DMS53 treated with DMSO at 0.1 percent for 48 hours (cell line): ENCODE measurements around the gene CALR3.
"Not testable (repeated sequence)": the region's sequence is repeated elsewhere in the genome, so short reads cannot be mapped to it uniquely, and the experiment has no call there.

Source experiments
- DNase-seq: peaks from one replicate; lab custom pipeline; 2025; ENCODE audit not compliant: unreplicated experiment; lab: John Stamatoyannopoulos, UW

CALR3 gene, protein sequence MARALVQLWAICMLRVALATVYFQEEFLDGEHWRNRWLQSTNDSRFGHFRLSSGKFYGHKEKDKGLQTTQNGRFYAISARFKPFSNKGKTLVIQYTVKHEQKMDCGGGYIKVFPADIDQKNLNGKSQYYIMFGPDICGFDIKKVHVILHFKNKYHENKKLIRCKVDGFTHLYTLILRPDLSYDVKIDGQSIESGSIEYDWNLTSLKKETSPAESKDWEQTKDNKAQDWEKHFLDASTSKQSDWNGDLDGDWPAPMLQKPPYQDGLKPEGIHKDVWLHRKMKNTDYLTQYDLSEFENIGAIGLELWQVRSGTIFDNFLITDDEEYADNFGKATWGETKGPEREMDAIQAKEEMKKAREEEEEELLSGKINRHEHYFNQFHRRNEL

DNA sequence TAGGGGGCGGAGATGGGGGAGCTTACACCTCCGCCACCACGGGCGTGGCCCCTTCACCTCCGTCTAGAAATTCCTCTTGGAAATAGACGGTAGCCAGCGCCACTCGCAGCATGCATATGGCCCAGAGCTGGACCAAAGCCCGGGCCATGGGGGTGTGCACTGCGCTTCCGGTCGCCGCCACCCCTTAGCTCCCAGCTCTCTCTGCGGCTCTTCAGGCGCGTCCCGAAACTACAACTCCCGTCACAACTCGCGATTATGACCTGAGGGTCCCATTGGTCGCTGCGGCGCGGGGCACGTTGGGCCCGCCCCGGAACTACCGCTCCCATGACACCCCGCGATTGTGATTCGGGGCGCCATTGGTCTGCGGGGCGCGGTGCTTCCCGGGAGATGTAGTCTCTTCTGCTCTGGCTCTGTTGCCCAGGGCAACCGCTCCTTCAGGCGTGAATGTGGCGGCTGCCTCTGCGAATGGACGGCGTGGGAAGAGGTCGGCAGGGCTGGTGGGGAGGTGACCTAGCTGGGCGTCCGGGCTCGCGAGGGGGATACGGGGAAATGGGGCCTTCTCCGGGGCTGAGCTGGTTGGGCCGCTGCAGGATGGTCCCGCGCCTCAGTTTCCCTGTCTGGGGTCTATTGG, at the start of gene CALR3, which contains the start of gene C19orf44:
CALR3 (minus strand) TSS at position 186 of the 631 bp plus-strand sequence; CDS start at position 148, 38 bp downstream.
C19orf44 (plus strand) TSS at position 413 of the 631 bp plus-strand sequence. CDS start 4,399 bp downstream, outside the sequence.
- DNase-seq: peak; percentile 96

DNA sequence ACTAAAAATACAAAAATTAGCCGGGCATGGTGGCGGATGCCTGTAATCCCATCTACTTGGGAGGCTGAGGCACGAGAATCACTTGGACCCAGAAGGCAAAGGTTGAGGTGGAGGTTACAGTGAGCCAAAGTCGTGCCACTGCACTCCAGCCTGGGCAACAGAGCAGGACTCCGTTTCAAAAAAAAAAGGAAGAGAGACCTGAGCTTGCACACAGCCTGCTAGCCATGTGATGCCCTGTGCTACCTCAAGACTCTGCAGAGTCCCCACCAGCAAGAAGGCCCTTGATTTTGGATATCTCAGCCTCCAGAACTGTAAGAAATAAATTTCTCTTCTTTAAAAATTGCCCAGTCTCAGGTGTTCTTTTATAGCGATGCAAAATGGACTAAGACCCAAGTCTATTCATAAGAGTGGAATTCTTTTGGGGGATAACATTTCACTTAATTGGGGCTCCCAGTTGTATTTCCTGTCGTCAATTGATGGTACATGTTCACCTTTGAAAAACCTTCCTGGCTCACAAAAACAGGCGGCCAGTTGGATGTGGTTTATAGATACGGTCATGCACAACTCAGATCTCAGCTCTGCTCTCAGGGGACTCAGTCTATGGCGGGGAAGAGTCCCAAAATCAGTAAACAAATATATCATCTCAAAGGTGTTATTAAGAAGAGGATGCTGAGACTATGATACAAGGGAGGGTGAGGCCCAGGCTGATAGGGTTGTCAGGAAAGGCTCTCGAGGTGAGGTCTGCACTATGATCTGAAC, 48.7 kb upstream of the CALR3 start:
- DNase-seq: no peak

DNA sequence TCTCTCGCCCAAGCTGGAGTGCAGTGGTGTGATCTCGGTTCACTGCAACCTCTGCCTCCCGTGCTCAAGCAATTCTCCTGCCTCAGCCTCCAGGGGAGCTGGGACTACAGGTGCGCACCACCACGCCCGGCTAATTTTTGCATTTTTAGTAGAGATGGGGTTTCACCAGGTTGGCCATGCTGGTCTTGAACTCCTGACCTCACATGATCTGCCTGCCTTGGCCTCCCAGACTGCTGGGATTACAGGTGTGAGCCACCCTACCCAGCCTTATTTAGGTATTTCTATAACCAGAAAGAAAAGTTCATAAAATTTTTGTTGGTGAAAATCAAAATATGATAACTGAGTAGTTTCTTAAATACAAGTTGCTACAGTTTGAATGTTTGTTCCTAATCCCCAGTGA, 47.8 kb upstream of the CALR3 start:
- DNase-seq: not testable (repeated sequence)

DNA sequence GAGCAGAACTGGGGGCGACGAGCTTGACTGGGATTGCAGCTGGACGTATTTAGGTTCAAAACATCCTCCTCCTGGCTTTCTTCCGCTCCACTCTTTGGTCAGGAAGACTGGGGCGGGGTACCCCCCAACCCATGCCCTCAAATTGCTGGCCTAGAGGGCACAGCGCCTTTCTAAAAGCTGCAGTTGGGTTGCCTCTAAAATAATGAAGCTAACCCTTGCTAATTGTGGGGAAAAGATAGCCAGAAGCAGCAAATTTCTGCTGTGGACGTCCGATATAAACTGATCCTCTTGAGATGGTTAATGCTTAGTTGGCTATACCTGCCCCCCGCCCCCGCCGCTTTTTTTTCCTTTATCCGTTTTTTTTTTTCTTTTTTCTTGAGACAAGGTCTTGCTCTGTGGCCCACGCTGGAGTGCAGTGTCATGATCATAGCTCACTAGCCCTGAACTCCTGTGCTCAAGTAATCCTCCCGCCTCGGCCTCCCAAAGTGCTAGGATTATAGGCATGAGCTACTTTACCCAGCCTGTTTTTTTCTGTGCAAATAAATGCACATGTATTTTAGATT, 47.0 kb upstream of the CALR3 start:
- DNase-seq: no peak

DNA sequence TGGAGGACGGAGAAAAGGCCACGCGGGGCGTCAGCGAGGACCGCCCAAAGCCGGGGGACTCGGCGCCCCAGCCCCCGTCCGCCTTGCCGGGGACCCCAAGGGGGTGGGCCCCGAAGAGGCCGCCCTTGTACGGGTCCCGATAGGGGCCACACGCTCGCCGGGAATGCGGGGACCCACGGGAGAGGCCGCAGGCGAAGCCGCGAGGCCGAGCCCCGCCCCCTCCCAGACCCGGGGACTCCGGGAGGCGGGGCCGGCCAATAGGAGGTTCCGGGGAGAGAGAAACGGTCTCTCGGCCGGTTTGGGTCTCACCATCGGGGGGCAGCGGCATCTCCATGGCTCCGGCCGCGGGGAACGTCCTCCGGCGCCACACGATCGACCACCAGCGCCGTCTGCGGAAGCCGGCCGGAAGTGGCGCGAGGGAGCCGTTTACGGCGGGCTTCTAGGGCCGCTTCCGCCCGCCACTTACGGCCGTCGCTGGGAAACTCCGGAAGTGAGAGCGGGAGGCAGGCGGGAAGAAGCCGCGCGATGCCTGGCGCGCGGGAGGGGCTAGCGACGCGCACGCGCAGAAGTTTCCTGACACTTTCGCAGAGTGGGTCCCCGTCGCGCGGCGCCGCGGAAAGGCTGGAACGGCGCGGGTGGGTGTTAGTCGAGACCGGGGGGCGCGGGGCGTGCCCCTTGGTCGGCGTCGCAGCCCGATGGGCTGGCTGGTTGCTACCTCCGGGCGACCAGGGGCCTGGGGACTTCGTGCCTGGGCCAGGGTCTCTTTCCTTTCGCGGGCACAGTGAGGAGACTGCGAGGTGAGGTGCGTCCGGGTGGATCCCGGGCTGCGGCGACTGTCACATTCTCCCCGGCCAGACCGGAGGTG, 46.3 kb upstream of the CALR3 start, which contains the start of gene CHERP:
CHERP (minus strand) TSS at position 393 of the 865 bp plus-strand sequence; CDS start at position 334, 59 bp downstream.
- DNase-seq: peak; percentile 78

DNA sequence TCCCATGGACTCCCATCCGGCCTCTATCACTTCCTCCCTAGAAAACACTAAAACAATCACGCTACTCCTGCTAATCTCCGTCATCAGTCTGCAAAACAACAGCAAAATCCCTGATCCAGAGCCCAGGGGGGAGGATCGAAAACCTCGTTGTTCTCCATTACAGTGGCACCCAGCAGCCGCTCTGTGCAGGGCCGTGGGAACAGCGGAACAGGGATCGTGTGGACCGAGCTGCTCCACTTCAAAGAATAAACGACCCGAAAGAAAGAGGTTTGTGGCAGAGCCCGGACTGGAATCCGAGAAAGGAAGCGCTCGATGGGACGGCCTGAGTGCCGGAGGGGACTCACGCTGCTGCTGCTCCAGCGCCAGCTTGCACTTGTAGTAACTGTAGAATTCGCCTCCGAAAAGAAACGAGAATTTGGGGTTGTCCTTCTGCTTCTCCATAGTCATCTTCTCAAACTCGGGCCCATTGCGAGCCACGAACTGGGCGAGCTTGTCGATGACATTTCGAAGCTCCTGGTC, 45.6 kb upstream of the CALR3 start:
- no peak for DNase-seq

DNA sequence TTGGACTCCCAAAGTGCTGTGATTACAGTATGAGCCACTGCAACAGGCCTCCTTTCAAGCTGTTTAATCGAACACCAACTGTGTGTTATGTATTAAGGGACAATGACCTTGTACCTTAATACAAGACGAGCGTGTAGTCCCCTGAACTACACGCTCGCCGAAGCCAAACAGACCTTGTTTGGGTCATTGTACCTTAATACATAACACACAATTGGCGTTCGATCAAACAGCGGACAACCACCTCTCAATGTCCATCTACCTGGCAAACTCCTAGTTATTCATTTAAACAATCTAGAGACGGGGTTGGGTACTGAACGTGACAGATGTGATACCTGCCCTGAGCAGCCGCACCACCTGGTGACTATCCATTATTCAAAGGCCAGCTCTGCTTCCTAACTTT, 45.0 kb upstream of the CALR3 start:
- no peak for DNase-seq

DNA sequence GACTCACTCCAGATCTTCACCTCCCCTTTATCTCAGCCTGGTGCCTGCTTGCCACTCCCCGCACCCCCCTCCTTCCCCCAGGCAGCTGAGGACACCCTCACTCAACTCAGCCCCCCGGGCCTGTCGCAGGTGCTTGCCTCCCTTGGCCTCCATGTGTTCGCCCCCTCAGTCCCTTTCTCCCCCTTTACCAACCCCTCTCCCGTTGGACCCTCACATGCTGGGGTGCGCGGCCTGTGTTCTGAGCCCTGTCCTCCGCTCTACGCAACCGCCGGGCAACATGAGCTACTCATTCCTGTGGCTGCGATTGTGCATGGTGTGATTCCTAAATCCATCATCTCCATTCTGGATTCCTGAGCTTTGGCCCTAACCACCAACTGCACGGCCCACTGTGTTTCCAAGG, 41.1 kb upstream of the CALR3 start:
- DNase-seq: no peak

DNA sequence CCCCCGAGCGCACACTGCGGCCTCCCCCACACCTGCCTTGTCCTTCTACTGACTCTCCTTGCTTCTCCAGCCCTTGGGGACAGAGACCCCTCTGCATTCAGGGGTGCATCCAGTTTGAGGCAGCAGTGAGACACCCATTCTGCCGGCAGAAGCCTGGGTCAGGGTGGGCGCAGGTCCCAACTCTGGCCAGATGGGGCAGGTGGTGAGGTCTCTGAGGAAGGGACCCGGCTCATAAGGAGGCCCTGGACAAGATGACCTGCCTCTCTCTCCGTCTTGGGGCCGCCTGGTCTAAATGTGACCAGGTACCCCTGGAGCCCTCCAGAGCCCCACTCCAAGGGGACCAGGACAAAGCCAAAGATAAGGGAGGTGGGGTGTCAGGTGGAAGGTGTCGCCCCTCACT, 40.2 kb upstream of the CALR3 start:
- DNase-seq: no peak

DNA sequence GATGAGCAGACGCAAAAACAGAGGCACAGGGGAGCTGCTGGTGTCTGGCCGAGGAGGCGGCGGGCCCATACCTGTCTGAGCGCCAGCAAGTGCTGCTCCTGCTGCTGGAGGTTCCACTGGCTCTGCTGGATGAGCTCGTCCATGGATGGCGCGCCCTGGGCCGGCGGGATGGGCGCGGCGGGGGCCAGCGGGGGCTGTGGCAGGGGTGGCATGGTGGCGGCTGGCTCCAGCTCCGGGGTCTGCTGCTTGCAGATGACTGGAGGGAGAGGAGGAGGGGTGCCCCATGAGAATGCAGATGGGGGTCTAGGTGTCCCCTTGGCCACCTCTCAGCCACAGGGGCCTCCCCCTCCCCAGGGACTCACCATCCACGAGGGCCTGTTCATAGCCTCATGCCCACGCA, 39.4 kb upstream of the CALR3 start:
- DNase-seq: no peak

DNA sequence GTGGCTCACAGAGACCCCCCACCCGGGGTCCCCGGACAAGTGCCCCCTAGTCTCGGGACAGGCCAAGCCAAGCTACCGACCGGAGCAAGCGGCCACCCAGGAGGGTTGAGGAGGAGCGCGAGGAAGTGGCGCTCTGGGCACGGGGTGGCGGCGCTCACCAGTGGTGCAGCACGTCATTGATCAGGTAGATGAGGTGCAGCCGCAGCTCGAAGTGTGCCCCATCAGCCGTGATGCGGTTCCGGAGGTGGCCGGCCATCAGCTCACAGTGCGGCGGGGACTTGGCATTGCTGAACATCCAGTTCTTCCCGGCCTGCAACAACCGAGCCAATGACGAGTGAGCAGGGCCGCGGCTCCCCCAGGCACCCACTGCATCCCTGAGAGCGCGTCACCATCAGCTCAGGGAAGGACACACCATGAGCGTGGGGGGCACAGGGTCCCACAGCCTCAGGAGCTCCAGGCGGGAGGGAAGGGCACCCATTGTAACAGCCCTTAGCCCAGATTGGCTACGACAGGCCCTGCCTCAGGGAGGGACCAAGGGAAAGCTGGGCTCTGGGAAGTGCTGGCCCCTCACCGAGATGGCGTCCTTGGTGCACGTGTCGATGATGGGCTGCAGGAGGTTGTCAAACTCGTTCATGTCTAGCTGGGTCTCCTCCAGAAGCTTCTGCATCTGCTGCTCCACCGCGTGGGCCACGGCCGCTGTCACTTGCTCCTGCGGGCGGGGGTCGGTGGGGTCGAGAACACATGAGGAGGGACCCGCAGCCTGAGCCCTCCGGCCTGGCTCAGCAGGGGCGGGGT, 36.7 kb upstream of the CALR3 start:
- no peak for DNase-seq

DNA sequence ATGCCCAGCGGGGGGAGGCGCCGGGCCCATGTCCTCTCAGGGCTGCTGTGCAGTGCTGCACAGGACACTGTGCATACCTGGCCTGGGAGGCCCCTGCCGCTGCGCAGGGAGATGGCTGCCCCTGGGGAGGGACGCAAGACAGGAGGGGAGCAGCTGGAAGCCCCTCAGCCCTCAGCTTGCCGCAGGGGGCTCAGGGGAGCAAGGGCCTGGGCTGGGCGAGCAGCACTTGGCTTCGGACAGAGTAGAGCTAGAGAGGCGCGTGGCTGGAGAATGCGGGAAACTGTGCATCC, 35.4 kb upstream of the CALR3 start:
- no peak for DNase-seq

DNA sequence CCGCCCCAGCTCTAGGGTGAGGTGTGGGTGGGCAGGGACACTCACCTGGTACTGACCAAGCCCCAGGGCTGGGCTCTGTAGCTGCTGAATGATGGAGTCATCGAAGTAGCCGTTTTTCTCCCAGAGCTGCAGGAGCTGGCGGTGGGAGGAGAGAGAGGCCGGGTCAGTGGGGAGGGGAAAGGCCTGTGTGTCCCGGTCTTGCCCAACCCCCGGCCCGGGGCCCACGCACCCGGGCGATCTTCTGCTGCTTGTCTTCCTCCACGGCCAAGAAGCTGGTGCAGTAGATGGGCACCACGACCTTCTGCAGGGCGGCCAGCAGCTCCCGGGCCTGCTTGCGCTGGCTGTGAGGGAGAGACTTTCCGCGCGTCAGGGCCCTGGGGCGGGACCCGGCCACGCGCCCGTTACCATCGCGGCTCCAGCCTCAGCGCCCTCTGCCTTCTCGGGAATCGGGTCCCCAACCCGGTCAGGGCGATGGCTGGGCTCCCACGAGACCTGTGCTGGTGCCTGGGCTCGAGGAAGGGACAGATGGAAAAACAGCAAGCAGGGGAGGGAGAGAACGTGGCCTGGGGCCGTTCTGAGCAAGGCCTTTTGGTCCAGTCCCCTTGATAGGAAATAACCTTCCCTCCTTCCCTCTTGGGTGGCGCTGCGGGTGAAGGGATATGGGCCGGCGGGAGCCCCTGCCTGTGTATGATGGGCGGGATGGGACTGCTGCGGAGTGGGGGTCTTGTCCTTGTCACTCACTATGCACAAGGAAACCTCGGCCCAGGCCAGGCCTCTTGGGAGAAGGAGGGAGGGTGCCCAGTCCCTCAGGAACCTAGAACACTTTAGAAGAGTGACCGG, 34.8 kb upstream of the CALR3 start:
- DNase-seq: no peak

DNA sequence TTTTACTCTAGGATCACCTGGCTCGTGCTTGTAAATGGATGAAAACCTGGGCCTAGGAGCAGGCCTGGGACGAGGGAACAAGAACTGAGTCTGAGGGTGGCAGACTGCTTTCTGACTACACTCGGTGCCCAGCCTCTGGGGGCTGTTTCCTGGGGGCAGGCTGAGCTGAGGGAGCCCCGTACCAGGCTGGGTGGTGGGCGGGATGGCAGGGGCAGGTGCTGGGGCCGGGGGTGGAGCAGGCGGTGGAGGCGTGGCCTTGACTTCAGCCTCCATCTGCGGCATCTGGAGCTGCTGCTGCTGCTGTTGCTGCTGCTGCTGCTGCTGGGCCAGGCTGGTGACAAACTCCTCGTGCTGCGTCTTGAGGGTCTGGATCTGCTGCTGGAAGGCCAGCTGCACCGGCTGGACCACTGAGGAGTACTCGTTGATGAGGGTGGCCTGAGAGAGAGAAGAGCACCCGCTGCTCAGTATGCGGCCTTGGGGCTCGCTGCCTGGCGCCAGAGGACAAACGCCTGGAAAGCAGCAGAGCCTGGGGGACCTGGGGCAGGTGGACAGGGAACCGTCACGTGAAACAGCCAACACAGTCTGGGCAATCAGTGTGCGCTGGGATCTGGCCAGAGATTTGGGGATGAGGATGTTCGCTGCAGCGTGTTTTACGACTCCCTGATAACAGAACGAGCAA, 33.6 kb upstream of the CALR3 start:
- no peak for DNase-seq

DNA sequence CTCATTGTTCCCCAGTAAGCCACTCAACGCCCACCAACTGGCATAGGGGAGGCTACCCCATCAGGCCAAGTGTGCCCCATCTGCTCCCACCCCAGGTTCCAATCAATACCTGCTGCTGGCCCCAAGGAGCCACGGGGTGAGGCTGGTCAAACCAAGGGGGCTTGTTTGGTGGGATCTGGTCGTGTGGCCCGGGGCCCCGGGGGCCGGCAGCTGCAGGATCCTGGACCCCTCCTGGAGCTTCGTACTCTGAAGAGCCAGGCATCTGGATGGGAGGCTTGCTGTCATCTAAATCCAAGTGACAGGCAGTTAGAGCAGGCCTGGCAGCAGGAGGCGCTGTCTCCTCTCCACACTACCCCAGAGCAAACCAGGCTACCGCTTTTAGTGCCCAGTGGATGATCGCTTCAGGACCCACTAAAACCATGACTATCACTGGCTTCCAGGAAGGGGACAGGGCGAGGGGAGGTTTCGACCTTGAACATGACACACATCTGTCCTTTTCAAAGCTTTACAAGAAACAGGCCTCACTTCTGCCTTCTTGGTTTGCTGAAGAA, 32.1 kb upstream of the CALR3 start:
- no peak for DNase-seq

DNA sequence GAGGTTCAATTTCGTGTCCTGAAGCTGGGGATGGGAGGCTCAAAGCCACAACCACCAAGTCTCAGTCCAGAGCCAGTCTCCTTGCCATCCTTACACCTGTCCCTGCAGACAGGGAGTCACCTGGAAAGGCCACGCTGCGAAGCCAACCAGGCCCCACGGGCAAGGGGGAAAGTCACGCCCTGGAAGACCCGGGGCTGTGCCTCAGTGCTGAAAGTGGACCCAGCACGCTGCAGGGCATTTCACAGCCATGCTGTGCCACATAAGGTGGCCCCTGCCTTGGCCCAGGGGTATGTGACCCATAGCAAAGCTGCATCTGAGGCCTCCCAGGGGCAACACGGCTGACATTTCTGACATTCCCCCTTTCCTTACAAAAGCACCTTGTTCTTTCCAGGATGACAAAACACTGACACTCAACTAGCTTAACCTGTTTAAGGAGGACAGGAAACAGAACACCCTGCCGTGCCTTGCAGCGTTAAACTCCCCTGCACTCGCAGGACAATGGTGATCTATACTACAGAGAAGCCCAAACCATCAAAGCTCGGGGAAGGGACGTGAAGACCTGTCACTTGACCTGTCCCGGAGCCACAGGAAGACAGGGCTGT, 31.5 kb upstream of the CALR3 start:
- DNase-seq: no peak

DNA sequence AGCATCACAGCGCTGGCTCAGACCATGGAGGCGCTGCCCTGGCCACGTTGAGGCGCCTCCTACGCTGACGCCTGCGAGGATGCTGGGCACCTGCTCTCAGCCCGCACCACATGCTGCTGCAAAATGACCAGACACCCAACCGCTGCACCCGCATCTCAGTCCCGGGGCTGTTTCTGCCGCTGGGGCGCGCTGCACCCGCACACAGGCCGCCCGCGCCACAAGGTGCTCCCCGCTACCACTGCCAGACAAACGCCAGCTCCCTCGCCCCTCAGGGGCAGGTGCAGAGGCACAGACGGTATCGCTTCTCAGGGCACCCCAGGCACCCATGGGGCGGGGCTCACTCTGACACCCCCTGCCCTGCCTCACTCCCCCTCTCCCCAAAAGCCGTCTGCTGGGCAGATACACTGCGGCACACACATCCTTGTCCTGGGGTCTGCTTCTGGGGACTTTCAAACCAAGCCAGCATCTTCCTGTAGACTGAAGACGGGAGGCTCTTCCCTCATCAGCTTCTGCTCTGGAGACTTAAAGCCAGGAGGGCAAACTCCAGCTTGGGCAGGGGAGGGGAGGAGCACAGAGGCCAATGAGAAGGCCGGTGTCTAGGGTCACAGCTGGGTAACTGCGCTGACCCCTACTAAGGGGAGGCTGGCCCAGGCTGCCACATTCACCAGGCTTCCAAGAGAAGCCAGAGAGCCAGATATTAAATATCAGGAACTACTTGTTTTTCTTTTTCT, 29.9 kb upstream of the CALR3 start:
- DNase-seq: no peak
